ENCODE measurements around the gene PCDHGA11. TPM values are rescaled to one million over a fixed set of nuclear protein-coding genes. Genes with fewer than 3 reads are reported as not detected.

Gene PCDHGA11
- total RNA-seq, 1 experiment from 2014 or later: 0.39 TPM

DNA sequence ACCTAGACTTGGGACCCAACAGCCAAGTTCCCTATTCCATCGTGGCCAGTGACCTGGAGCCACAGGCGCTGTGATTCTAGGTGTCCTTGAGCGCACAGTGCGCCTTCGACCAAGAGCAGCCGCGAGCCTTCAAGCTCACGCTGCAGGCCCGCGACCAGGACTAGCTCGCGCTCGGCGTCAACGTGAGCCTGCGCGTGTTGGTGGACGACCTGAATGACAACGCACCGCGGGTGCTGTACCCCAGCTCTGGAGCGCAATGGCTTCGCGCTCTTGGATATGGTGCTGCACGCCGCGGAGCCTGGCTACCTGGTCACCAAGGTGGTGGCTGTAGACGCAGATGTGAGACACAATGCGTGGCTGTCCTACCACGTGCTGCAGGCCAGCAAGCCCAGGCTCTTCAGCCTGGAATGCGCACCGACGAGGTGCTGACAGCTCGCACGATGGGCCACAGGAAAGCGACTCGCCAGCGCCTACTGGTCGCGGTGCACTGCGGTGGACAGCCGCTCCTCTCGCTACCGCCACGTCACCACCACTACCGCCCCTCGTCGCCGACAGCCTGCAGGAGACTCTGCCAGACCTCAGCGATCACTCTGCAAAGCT is 20.8 kb downstream of the PCDHGA11 start:
- intact Hi-C loops (cut with micrococcal nuclease; ENCODE audit: unreplicated experiment): no loop called here
- DNase-seq (ENCODE audit: low read depth, low spot score) (no peak), ATAC-seq (no peak)
- POLR2A ChIA-PET: no interaction called here
- no peaks in the 10 kb centered on the region for H3K4me1 ChIP-seq (ENCODE audit: control insufficient read depth, insufficient read depth, low read length)
- CTCF ChIA-PET: no interaction called here
- no TSS peak for BruUV-seq (replicated peaks)
- no peak overlapping the region for H3K27ac ChIP-seq (ENCODE audit: low read length)
- no peaks in the 10 kb centered on the region for H3K9me3 ChIP-seq (ENCODE audit: control insufficient read depth, insufficient read depth, low read depth, low read length)
- no peak overlapping the region for H3K4me3 ChIP-seq (ENCODE audit: low read depth in 2 of 2, low read length in 2 of 2)
- H3K36me3 ChIP-seq (ENCODE audit: control insufficient read depth, insufficient read depth, low read length): no peaks in the 10 kb centered on the region
- TF ChIP-seq POLR2AphosphoS5 (IDR thresholded peaks at IDR 0.05; ENCODE audit: low read depth, low read length) (no peak), TCF7L2 (IDR thresholded peaks at IDR 0.05; ENCODE audit: low read depth, low read length) (no peak), SIN3A (IDR thresholded peaks at IDR 0.05; ENCODE audit: borderline replicate concordance, insufficient read depth, low read depth, low read length) (no peak)
- TF ChIP-seq, protein P1, sequence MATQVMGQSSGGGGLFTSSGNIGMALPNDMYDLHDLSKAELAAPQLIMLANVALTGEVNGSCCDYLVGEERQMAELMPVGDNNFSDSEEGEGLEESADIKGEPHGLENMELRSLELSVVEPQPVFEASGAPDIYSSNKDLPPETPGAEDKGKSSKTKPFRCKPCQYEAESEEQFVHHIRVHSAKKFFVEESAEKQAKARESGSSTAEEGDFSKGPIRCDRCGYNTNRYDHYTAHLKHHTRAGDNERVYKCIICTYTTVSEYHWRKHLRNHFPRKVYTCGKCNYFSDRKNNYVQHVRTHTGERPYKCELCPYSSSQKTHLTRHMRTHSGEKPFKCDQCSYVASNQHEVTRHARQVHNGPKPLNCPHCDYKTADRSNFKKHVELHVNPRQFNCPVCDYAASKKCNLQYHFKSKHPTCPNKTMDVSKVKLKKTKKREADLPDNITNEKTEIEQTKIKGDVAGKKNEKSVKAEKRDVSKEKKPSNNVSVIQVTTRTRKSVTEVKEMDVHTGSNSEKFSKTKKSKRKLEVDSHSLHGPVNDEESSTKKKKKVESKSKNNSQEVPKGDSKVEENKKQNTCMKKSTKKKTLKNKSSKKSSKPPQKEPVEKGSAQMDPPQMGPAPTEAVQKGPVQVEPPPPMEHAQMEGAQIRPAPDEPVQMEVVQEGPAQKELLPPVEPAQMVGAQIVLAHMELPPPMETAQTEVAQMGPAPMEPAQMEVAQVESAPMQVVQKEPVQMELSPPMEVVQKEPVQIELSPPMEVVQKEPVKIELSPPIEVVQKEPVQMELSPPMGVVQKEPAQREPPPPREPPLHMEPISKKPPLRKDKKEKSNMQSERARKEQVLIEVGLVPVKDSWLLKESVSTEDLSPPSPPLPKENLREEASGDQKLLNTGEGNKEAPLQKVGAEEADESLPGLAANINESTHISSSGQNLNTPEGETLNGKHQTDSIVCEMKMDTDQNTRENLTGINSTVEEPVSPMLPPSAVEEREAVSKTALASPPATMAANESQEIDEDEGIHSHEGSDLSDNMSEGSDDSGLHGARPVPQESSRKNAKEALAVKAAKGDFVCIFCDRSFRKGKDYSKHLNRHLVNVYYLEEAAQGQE (IDR thresholded peaks at IDR 0.05; ENCODE audit: insufficient read depth in 1 of 2, low read depth in 2 of 2, low read length in 1 of 2): no peak
- TF ChIP-seq, protein P2, sequence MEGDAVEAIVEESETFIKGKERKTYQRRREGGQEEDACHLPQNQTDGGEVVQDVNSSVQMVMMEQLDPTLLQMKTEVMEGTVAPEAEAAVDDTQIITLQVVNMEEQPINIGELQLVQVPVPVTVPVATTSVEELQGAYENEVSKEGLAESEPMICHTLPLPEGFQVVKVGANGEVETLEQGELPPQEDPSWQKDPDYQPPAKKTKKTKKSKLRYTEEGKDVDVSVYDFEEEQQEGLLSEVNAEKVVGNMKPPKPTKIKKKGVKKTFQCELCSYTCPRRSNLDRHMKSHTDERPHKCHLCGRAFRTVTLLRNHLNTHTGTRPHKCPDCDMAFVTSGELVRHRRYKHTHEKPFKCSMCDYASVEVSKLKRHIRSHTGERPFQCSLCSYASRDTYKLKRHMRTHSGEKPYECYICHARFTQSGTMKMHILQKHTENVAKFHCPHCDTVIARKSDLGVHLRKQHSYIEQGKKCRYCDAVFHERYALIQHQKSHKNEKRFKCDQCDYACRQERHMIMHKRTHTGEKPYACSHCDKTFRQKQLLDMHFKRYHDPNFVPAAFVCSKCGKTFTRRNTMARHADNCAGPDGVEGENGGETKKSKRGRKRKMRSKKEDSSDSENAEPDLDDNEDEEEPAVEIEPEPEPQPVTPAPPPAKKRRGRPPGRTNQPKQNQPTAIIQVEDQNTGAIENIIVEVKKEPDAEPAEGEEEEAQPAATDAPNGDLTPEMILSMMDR (IDR thresholded peaks at IDR 0.05): no peak
- H3K27me3 ChIP-seq (ENCODE audit: control insufficient read depth, insufficient read depth, low read length): no peaks in the 10 kb centered on the region
- in situ Hi-C loops (cut with HindIII; ENCODE audit: low pct_unique_long_range_greater_than_20kb, low sequenced_read_pairs): no loop called here

DNA sequence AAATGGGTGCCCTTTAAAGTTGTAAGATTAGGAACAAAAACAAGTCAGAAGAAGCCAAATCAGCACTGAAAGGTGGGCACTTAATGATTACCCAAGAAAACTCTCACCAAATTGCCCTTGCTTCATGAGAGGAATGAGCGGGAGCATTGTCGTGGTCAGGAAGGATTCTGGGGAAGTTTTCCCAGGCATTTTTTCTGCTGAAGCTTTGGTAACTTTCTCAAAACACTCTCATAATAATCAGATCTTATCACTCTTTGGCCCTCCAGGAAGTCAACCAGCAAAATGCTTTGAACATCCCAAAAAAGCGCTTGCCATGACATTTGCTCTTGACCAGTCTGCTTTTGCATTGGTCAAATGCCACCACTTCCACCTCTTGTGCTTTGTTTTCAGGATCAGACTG is 44.5 kb downstream of the PCDHGA11 start:
- in situ Hi-C loops (cut with HindIII; ENCODE audit: low pct_unique_long_range_greater_than_20kb, low sequenced_read_pairs): no loop called here

More for the DNA sequence above, 44.5 kb downstream of the PCDHGA11 start:
- ChIA-PET CTCF (interaction anchor here (0.6 to 0.7 kb wide), 3 partner anchors 26 to 141 kb away, joined by 3 to 4 read pairs (median 4); no protein-coding TSS in a partner anchor), POLR2A (no interaction called here)
- Histone ChIP-seq H3K9me3 (ENCODE audit: control insufficient read depth, insufficient read depth, low read depth, low read length) (no peaks in the 10 kb centered on the region), H3K36me3 (ENCODE audit: control insufficient read depth, insufficient read depth, low read length) (no peaks in the 10 kb centered on the region), H3K27ac (ENCODE audit: low read length) (no peak overlapping the region), H3K4me1 (ENCODE audit: control insufficient read depth, insufficient read depth, low read length) (no peaks in the 10 kb centered on the region), H3K27me3 (ENCODE audit: control insufficient read depth, insufficient read depth, low read length) (no peaks in the 10 kb centered on the region), H3K4me3 (ENCODE audit: low read depth in 2 of 2, low read length in 2 of 2) (no peak overlapping the region)
- no TSS peak for BruUV-seq (replicated peaks)
- intact Hi-C loops (cut with micrococcal nuclease; ENCODE audit: unreplicated experiment): no loop called here
- ATAC-seq: no peak
- TF ChIP-seq, protein P1 (IDR thresholded peaks at IDR 0.05; ENCODE audit: insufficient read depth in 1 of 2, low read depth in 2 of 2, low read length in 1 of 2): no peak
- TF ChIP-seq, protein P2 (IDR thresholded peaks at IDR 0.05): no peak
- TF ChIP-seq TCF7L2 (IDR thresholded peaks at IDR 0.05; ENCODE audit: low read depth, low read length): no peak
- no peak for TF ChIP-seq SIN3A (IDR thresholded peaks at IDR 0.05; ENCODE audit: borderline replicate concordance, insufficient read depth, low read depth, low read length)
- TF ChIP-seq POLR2AphosphoS5 (IDR thresholded peaks at IDR 0.05; ENCODE audit: low read depth, low read length): no peak
- DNase-seq (ENCODE audit: low read depth, low spot score): no peak

Data from Panc1 (cell line).